VCaP (cell line): ENCODE measurements around the gene ST6GALNAC4.

ENCODE experiments used
- H3K27ac ChIP-seq: fragments of 450-650 bp; 2 replicates; pipeline ENCODE4 v1.5.1; 2017
- CTCF ChIP-seq: fragments of 450-650 bp; conservative IDR thresholded peaks from 2 replicates; pipeline ENCODE4 v1.5.1; 2017; ENCODE audit warnings: mild to moderate bottlenecking, moderate library complexity

Gene ST6GALNAC4

DNA sequence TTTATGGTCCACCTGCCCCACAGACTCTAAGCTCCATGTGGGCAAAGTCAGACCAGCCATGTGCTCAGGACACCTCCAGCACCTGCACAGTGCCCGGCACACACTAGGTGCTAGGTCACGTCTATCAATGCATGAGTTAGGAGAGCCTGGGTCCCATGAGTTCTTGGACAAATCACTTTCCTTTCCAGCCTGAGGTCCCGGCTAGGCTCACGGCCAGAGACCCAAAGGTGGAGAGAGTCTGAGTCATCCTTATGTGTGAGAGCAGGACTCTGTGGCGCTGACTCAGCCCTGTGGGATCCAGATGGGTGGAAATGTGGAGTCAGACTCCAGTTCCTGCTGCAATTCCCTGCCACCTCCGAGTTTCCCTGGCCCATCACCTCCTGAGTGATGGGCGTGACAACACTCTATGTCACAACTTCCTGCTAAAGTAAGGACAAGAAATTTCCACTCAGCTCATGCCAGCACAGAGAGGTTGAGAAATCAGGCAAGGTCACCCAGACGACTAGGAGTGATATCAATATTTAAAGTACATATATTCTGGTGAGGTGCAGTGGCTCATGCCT is 2.5 kb upstream of the ST6GALNAC4 start:
- no peak for TF ChIP-seq CTCF
- no peak overlapping the region for H3K27ac ChIP-seq

- 0 out of 2 replicates have a peak, but pooled peaks have one; percentile 15 for TF ChIP-seq CTCF
- H3K27ac ChIP-seq = peak overlapping the region; percentile 3; the same call in 1 of the 2 replicates
Observed at GRCh38 chr9:127918183-127919107, 1.6 kb upstream of the ST6GALNAC4 start.

DNA sequence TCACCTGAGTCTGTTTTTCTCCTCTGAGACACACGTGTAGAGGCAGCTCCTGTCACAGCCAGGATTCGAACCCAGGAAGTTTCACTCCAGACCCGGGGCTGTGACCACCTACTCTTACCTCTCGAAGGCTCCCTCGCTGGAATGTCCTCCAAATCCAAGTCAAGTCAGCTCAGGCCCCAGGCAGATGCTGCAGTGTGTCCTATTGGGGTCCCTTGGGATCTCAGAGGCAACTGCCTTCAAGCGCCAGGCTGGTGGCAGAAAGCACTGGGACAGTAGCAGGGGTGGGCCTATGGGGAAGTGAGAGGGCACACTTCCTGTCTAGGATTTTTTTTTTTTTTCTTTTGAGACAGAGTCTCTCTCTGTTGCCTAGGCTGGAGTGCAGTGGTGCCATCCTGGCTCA is 762 bp upstream of the ST6GALNAC4 start:
- TF ChIP-seq CTCF = no peak
- peak overlapping the region; percentile 48; the same call in 1 of the 2 replicates for H3K27ac ChIP-seq

GRCh38 chr9:127915801-127916719 is 781 bp downstream of the ST6GALNAC4 start:
- TF ChIP-seq CTCF = no peak
- peak overlapping the region; percentile 48; the same call in 1 of the 2 replicates for H3K27ac ChIP-seq

GRCh38 chr9:127915325-127915752 is 1.5 kb downstream of the ST6GALNAC4 start:
- H3K27ac ChIP-seq = no peak overlapping the region
- no peak for TF ChIP-seq CTCF

DNA sequence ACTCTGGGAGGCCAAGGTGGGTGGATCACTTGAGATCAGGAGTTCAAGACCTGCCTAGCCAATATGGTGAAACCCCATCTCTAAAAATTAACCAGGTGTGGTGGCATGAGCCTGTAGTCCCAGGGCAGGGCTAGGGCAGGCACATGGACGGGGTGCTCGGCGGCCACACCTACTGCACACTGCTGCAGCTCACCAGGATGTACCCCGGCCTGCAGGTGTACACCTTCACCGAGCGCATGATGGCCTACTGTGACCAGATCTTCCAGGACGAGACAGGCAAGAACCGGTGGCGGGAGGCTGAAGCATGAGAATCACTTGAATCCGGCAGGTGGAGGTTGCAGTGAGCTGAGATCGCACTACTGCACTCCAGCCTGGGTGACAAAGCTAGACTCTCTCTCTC is 3.2 kb downstream of the ST6GALNAC4 start:
- TF ChIP-seq CTCF = no peak
- H3K27ac ChIP-seq = peak overlapping the region; percentile 39; the same call in 1 of the 2 replicates
